NCI-H187 treated with DMSO at 0.1 percent for 48 hours (cell line): ENCODE results near the gene PKD1L1.
"Not testable (repeated sequence)": the region's sequence is repeated elsewhere in the genome, so short reads cannot be mapped to it uniquely, and the experiment has no call there.

Experiments used
- DNase-seq: peaks from one replicate; lab custom pipeline; 2025; lab: John Stamatoyannopoulos, UW

Gene PKD1L1

DNA sequence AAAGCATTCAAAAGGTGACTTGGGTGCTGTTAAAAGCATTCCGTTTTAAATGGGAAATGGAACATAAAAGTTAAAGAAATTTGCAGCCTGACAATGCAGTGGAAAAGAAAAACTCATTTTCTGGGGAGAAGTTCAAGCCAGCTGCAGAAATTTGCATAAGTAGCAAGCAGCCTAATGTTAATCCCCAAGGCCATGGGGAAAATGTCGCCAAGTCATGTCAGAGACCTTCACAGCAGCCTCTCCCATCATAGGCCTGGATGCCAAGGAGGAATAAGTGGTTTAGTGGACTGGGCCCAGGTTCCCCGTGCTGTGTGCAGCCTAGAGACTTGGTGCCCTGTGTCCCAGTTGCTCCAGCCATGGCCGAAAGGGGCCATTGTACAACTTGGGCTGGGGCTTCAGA is 154.2 kb downstream of the PKD1L1 start:
- DNase-seq = no peak

DNA sequence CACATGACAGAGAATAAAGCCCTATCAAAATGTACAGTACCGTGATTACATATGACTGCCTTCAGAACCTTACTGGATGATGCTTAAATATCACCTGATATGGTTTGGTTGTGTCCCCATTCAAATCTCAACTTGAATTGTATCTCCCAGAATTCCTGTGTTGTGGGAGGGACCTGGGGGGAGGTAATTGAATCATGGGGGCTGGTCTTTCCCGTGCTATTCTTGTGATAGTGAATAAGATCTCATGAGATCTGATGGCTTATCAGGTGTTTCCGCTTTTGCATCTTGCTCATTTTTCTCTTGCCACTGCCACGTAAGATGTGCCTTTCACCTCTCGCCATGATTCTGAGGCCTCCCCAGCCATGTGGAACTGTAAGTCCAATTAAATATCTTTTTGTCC is 155.1 kb downstream of the PKD1L1 start:
- DNase-seq = not testable (repeated sequence)

DNA sequence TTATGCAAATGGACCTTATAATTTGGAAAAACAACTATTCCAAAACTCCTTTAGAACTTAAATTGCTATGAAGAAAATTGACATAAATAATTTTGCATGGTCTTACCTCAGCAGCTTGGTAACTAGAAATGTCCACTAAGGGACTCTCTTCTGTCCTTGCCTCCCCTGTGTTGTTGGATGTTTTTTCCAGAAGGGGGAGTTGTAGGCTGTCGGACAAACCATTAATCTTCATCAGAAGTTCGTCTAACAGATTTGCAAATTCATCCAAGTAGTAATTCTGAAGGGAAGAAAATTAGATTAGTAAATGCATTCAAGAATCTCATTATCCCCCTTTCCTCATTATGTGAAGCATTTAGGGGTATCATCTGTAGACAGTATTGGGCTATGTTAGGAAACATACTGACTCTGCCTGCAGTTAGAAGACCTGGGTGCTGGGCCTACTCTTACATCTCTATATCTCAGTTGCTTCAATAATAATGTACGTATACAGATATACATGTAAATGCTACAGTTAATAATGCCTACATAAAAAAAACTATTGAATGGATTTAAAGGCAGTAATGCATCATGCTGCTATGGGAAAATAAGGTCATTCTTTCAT is 155.6 kb downstream of the PKD1L1 start:
- DNase-seq = no peak

DNA sequence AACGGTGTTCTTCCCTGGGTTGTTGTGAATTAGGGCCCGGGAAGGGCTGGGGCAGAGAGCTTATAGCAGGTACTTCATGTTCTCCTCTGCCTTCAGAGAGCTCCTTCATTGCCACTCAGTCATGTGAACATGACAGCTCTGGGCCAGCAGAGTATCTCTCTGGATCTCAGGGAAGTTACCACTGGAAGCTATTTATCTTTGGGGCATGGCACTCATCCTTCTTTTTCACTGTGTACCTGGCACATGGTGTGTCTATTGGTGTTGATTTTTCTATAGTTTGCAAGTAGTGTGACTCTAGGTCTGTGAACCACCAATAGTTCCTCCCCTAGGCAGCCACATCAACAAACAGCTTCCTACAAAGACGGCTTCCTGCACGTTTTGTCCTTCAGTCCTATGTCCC is 156.6 kb downstream of the PKD1L1 start:
- DNase-seq = no peak

DNA sequence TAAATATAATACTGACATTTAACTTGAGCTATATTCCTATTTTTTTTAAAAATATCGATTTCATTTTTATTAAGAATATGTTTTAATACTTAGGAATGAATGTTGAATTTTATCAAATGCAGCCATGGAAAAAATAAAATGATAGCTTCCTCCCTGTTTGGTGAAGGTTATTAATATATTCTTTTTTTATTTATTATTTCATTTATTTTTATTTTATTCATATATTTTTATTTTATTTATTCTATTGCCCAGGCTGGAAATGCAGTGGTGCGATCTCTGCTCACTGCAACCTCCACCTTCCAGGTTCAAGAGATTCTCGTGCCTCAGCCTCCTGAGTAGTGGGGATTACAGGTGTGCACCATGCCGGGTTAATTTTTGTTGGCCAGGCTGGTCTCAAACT is 160.2 kb downstream of the PKD1L1 start:
- no peak for DNase-seq

DNA sequence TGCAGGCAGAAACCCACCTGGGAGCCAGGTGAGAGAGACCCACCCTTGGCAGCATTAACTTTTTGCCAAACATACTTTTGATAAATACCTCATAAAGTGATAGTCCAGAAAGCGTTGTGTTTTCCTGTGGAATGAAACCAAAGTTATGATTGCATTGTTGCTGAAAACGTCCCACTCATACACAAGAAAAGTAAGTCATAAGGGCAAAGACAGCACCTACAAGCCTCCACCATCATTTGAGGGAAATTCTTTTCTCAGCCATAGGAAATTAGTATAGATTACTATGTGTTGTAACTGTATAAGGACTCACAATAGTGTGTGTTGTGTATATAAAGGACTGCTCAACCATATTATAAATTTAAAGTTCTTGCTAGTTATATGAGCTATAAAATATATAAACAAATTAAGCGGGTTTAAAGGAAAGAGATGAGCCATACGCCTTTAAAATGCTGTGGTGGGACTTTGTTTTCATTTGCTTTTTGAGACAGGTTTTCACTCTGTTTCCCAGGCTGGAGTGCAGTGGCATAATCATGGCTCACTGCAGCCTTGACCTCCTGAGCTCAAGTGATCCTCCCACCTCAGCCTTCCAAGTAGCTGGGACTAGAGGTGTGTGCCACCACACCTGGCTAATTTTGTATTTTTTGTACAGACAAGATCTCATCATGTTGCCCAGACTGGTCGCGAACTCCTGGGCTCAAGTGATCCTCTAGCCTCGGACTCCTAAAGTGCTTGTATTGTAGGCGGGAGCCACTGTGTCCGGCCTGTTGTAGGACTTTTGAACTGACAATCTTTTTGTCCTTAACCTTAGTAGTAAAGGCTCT is 160.8 kb downstream of the PKD1L1 start:
- no peak for DNase-seq

DNA sequence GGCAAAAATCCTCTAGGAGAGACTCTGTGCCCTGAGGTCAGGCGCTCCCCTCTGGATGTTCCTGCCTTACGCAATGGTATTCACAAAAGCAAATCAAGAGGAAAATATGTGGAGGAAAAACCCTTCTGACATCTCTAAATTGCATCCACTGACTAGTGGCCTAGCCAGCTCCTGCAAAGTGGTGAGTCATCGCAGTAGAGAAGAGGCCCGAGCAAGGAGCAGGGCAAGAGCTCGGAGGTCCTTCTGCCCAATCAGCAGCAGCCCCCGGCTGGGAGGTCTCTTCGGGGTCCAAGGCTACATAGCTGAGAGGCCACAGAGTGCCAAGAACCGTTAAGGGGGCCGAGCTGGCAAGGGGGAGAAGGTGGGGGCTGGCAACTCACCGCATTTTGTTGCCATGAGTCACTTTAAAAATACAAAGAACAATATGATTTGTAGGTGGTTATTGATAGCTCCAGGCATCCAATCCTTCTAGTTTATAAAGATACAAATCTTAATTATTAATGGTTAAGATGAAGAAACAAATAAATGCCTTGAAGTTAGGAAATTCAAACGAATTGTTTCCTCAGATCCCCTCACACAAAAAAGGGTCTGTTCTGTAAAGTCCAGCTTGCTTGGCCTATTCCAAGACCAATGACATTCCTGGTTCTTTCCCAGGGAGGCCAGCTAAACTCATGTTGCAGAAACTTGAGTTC is 161.6 kb downstream of the PKD1L1 start:
- no peak for DNase-seq

DNA sequence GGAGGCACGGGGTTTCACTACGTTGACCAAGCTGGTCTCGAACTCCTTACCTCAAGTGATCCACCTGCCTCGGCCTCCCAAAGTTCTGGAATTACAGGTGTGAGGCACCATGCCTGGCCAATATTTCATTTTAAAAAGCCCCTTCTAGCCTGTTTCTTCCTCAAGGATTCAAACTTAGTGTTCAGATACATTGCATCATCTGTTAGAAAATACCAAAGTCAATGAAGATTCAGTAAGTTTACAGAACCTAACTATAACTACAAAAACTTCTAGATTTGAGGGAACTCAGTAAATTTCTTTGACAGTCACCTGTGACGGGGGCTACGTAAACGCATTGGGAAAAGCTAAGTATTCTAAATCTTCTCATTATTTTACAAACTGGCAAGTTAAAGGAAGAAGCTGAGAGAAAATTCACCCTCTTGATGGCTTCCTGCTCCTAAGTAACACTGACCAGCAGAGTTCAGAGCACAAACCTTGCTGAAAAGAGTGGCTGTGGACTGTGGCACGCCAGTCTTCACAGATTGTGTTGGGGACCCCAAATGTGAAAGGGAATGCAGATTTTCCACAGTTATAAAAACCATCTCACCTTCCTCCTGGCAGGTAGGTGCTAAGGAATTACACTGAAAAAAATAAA is 162.2 kb downstream of the PKD1L1 start:
- no peak for DNase-seq

DNA sequence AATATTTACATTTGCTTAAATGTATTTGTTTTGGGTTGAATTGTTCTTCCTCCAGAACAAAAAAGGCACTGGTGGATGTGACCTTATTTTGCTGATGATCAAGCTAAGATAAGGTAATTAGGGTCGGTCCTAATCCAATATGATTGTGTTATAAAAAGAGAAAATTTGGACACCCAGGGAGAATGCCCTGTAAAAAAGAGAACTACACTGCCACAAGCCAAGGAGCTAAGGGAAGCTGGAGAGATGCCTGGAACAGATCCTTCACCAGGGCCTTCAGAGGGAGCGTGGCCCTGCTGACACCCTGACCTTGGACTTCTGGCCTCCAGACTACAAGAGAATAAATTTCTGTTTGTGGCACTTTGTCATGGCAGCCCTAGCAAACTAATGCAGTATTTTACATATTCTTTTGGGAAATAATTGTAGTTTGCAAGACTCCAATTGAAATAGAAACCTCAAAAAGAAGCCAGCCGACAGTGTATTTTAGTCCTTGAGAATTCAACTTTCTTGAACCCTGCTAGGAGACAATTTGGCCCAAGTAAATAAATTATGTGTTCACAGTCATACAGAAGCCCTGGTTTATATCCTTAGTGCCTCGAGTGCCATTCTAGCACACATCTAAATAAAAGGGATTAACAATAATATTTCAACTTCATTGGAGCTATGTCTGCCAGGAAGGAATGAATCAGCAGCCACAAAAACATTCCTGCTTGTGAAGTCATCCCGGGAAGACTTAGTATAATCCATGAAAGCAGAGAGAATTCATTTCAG is 164.6 kb downstream of the PKD1L1 start:
- no peak for DNase-seq

DNA sequence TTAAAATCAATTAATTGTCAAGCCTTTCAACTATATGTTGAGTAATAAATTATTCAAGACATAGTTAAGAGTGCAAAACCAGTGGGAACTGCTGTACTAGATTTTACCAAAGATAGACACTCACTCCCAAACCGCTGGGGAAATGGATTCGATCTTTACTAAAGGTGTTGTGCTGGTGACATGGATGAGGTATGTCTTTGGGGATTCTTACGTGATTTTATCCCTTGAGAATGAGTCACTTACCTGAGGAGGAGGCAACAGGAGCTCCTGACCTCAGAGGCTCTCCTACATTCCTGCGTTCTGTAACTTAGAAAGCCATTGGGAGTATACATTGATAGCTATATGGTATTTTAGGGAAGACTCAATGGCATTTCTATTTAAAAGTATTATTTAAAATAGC is 165.5 kb downstream of the PKD1L1 start:
- no peak for DNase-seq

DNA sequence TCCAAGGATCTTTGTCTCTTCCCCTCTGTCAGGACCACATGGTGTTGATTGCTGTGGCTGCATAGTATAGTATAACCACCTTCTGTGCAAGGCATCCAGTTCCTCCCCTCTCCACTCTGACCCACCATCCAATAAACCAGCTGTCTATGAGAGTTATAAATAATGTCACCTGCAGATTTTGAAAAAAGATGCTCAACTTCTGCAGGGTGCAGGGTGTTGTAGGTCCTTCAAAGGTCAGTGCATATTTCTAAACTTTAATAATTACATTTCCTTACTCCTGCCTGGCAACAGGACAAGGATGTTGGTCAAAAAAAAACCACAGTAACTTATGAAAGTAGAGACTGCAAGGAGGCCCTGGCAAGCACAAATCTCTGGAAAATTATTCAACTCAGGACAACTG is 166.2 kb downstream of the PKD1L1 start:
- no peak for DNase-seq

DNA sequence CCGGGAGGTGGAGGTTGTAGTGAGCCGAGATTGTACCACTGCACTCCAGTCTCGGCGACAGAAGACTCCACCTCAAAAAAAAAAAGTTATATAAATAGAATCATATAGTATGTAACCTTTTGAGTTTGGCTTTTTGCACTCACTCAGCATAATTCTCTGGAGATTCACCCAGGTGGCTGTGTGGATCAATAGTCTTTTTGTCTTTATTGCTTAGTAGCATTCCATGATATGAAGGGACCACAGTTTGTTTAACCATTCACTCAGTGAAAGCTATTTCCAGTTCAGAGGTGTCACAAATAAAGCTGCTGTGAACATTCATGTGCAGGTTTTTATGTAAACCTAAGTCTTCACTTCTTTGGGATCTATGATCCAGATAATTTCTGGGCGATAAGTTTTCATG is 167.7 kb downstream of the PKD1L1 start:
- no peak for DNase-seq

DNA sequence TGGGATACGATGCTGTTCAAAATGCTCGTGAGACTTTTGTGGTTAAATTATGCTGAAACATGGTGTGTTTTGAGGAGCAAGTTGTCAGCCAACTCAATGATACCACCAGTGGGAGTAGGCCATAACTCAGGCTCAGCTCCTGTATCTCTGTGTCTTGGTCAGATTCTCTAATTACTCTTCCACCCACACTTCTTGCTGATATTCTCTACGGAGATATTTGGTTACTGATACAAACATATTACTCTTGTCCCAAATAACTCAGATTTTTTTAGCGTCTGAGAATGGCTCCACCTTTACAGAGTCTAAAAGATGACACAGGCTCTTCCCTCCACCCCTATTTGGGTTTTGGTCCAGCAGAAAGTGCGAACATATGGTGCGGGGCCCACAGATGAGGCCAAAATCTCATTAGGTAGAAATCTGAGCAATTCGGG is 168.9 kb downstream of the PKD1L1 start:
- DNase-seq = no peak

DNA sequence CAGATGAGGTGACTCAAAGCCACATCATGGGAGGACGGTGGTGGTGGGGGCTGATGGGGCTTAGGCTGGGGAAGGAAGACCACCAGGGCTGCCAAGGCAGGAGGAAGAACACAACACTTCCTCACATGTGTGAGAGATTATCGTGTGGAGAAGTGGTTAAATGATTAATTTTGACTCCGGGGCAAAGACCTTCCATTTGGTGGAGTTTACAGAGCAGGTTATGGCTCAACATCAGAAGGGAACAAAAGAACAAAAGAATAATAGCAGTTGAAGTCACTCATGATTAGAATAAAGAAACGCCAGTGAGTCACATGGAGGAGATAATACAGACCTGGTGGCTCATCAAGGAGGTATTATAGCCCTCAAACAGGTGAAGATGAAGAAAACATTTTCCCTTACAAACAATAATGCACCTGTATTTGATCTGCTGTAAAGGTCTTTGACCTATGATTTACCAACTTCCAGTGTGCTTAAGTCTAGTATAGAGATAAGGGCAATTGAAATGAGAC is 170.1 kb downstream of the PKD1L1 start:
- no peak for DNase-seq

DNA sequence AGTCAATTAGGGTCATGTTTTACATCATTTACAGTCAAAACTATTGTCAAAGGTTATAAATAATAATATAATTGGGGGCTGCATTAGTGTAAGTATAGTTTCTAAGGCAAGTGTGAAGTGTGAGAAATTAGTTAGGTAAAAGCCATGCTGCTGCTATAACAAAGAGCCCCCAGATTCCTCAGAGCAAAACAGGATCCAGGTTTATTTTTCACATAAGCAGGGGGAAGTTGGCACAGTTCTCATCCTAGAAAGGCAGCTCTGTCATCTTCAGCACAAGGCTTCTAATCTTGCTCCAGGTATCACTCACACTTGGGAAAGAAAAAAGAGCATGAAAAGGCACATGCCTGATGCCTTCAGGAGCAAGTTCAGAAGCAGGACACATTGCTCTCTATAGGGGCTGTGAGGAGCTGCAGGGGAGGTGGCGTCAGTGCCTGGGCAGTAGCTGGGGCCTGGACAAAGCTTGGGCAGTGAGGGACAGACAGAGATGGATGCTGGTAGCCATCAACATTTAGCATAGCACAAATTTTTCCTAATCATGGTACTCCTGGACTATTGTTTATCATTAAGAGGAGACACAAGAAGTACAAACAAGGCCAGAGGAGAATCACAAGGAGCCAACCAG is 170.6 kb downstream of the PKD1L1 start:
- no peak for DNase-seq

DNA sequence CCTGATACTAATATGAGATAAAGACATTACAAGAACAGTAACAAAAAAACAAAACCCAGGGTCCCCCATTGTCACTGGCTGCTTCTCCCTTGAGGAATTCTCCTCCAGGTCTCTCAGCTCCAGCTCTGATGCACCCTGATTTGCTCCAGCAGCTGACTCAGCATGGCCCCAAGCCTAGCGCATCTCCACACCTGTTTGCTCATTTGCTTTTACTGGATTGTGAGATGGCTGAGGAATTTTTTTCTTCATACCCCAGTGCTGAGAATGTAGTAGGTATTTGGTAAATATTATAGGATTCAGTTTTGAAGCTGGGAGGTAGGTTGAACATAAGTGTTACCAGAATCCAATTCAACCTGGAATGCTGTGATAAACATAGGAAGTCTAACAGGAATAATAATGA is 171.9 kb downstream of the PKD1L1 start:
- DNase-seq = no peak

DNA sequence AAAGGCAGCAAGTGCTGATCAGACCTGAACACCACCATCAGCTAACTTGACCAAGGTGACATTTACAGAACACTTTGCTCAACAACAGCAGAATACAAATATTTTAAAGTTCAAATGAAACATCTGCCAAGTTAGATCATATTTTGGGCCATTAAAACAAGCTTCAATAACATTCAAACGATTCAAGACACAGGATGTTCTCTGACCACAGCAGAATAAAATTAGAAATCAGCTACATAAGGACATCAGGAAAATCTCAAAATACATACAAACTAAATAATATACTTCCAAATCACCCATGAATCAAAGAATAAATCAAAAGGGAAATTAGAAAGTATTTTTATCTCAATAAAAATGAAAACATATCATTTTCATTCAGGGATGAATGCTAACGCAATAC is 173.0 kb downstream of the PKD1L1 start:
- DNase-seq = no peak

DNA sequence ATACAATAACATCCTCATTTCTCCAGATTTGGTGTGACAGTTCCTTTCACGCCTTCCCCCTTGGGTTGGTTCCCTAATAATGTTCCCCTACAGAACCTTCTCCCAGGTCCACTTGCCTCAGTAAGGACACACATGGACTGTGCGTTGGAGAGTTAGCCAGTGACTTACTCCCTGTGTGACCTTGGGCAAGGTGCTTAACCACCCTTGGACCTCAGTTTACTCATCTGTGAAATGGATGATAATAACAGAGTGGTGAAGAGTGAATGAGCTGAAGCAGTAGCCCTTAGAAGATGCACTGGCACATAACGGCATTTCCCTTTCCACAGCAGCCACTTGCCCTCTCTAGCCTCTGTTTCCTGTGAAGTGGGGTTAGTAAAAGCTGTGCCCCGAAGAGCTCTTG is 175.8 kb downstream of the PKD1L1 start:
- DNase-seq = no peak

DNA sequence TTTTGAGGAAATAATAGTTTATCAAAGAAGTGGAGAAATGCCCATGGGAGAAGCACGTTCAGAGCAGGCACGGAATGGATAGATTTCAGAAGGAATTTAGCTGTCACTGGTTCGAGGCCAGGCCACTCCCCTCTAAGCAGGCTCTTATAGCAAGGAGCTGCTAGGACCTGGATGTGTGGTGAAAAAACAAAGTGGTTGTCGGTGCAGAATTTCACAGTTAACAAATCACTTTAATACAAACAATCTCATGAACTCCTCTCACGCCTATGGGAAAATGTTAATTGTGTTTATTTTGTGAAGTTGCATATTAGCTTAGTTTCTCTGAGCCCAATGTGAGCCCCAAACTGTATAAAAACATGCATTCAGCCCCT is 176.3 kb downstream of the PKD1L1 start:
- no peak for DNase-seq

DNA sequence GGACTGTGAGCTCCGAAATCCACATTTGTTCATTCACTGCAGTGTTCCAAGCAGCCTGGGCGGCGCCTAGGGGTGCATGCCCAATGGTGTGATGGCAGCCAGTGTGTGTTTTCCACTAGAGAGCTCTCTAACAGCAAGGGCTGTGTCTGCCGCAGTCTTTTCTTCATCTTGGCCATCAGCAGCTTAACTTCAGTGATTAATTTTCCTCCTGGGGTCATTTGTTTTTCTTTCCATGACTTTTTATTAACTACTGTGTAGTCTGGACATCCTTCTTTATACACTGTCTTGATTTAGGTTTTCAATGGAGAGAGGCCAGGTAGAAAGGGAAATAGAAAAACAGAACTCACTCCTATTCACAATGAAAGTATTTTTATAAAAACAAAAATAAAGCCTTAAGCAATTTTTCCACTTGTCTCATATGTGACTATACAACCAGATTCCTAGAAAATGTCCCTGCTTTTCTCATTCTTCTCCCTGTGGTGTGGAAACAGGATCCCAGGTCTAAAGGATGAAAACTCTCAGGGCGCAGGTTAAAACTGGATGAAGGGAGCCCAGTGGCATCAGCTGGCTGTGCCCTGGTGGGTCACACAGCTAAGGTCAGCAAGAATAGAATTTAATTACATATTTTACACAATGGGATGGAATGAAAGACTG is 176.8 kb downstream of the PKD1L1 start:
- no peak for DNase-seq

DNA sequence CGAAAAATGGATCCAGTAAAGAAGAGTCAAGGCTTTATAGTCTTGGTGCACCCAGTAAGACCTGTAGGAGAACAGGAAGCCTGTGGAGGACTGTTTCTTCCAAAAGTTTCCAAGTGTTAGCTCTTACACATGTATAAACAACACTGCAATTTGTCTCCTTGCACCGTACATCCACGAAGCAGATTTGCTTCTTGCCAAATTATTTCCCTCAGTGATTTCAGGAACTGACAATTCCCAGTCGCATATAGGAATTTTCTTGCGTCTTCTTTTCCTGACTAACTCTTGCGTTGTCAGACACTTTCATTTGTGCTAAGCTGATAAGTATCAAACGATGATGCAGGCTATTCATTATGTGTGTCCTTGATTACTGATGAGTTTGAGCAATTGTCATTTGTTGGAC is 182.1 kb downstream of the PKD1L1 start:
- DNase-seq = no peak
